H9 (cell line): ENCODE results near the gene PHETA1. TPM values are rescaled to one million over a fixed set of nuclear protein-coding genes. Genes with fewer than 3 reads are reported as not detected.

ENCODE experiments used
- DNase-seq: peaks from one replicate; pipeline ENCODE4 v3.0.0-alpha.2; 2017
- H2AFZ ChIP-seq: one replicate; pipeline ENCODE4 v1.6.1; 2013; ENCODE audit warnings: mild to moderate bottlenecking, low read length, control low read depth, moderate library complexity
- H2AK5ac ChIP-seq: 2 replicates; pipeline ENCODE4 v1.6.1; 2013; ENCODE audit warnings: low read length, control low read depth, mixed read lengths; ENCODE audit not compliant: insufficient read length
- H2BK120ac ChIP-seq: one replicate; pipeline ENCODE4 v1.6.1; 2013; ENCODE audit warnings: low read depth, mild to moderate bottlenecking, low read length, control low read depth, inconsistent platforms; ENCODE audit not compliant: poor library complexity, severe bottlenecking
- H2BK12ac ChIP-seq: 2 replicates; pipeline ENCODE4 v1.6.1; 2013; ENCODE audit warnings: low read length, control low read depth, mixed read lengths, low read depth; ENCODE audit not compliant: insufficient read length
- H2BK15ac ChIP-seq: 2 replicates; pipeline ENCODE4 v1.6.1; 2013; ENCODE audit warnings: low read depth, low read length, control low read depth
- H2BK20ac ChIP-seq: one replicate; pipeline ENCODE4 v1.6.1; 2013; ENCODE audit warnings: low read depth, mild to moderate bottlenecking, low read length, control low read depth, inconsistent platforms; ENCODE audit not compliant: poor library complexity, severe bottlenecking
- H2BK5ac ChIP-seq: 2 replicates; pipeline ENCODE4 v1.6.1; 2013; ENCODE audit warnings: low read length, control low read depth, mixed read lengths; ENCODE audit not compliant: insufficient read length
- H3K14ac ChIP-seq: 2 replicates; pipeline ENCODE4 v1.6.1; 2013; ENCODE audit warnings: low read length, control low read depth; ENCODE audit not compliant: insufficient read depth
- H3K18ac ChIP-seq: 2 replicates; pipeline ENCODE4 v1.6.1; 2013; ENCODE audit warnings: low read depth, mild to moderate bottlenecking, mixed read lengths, low read length, control low read depth; ENCODE audit not compliant: insufficient read length
- H3K23ac ChIP-seq: 2 replicates; pipeline ENCODE4 v1.6.1; 2013; ENCODE audit warnings: low read length, control low read depth, mixed read lengths, low read depth; ENCODE audit not compliant: insufficient read length
- H3K23me2 ChIP-seq: 2 replicates; pipeline ENCODE4 v1.6.1; 2013; ENCODE audit warnings: low read depth, mild to moderate bottlenecking, mixed read lengths, low read length, control low read depth; ENCODE audit not compliant: insufficient read length, poor library complexity, severe bottlenecking
- H3K27ac ChIP-seq: 2 replicates; pipeline ENCODE4 v1.5.1; 2013; ENCODE audit warnings: low read length, control low read depth, mixed read lengths, low read depth; ENCODE audit not compliant: insufficient read length
- H3K27me3 ChIP-seq: 2 replicates; pipeline ENCODE4 v1.6.1; 2013; ENCODE audit warnings: low read length, control low read depth, inconsistent platforms; ENCODE audit not compliant: insufficient read depth
- H3K4ac ChIP-seq: 2 replicates; pipeline ENCODE4 v1.6.1; 2013; ENCODE audit warnings: low read depth, mild to moderate bottlenecking, control low read depth, inconsistent platforms, low read length, moderate library complexity
- H3K4me1 ChIP-seq: 2 replicates; pipeline ENCODE4 v1.6.1; 2013; ENCODE audit warnings: low read length, control low read depth, inconsistent platforms; ENCODE audit not compliant: insufficient read depth
- H3K4me2 ChIP-seq: 2 replicates; pipeline ENCODE4 v1.6.1; 2013; ENCODE audit warnings: low read length, control low read depth, mixed read lengths; ENCODE audit not compliant: insufficient read length, insufficient read depth
- H3K56ac ChIP-seq: 2 replicates; pipeline ENCODE4 v1.6.1; 2013; ENCODE audit warnings: low read depth, mild to moderate bottlenecking, mixed read lengths, low read length, control low read depth; ENCODE audit not compliant: insufficient read length
- H3K79me1 ChIP-seq: 2 replicates; pipeline ENCODE4 v1.6.1; 2013; ENCODE audit warnings: low read depth, mild to moderate bottlenecking, moderate library complexity, low read length, control low read depth, inconsistent platforms; ENCODE audit not compliant: insufficient read depth, poor library complexity, severe bottlenecking
- H3K79me2 ChIP-seq: 2 replicates; pipeline ENCODE4 v1.6.1; 2013; ENCODE audit warnings: low read length, control low read depth, inconsistent platforms; ENCODE audit not compliant: insufficient read depth
- H3K9ac ChIP-seq: 2 replicates; pipeline ENCODE4 v1.6.1; 2013; ENCODE audit warnings: low read length, control low read depth, mixed read lengths; ENCODE audit not compliant: insufficient read length; ENCODE audit errors: extremely low read depth
- H3K9me3 ChIP-seq: one replicate; pipeline ENCODE4 v1.6.1; 2013; ENCODE audit warnings: low read depth, low read length, inconsistent platforms; ENCODE audit not compliant: control insufficient read depth
- H3T11ph ChIP-seq: one replicate; pipeline ENCODE4 v1.6.1; 2013; ENCODE audit warnings: mild to moderate bottlenecking, low read length, control low read depth, inconsistent platforms
- H4K20me1 ChIP-seq: one replicate; pipeline ENCODE4 v1.6.1; 2013; ENCODE audit not compliant: control insufficient read depth, insufficient read length, insufficient read depth
- H4K5ac ChIP-seq: 2 replicates; pipeline ENCODE4 v1.6.1; 2013; ENCODE audit warnings: low read depth, mild to moderate bottlenecking, mixed read lengths, low read length, control low read depth; ENCODE audit not compliant: insufficient read length
- H4K8ac ChIP-seq: replicated peaks from 2 replicates; pipeline ENCODE4 v1.6.1; 2013; ENCODE audit warnings: low read length, control low read depth, mixed read lengths, low read depth; ENCODE audit not compliant: insufficient read length
- H4K91ac ChIP-seq: 2 replicates; pipeline ENCODE4 v1.6.1; 2013; ENCODE audit warnings: low read depth, mild to moderate bottlenecking, moderate library complexity, mixed read lengths, low read length, control low read depth; ENCODE audit not compliant: insufficient read length
- H3K27ac Mint-ChIP-seq, 3 experiments: 2 replicates in 2 of 3; 3 replicates in 1 of 3; pipeline ENCODE4 v1.8.0; 2020 to 2021; ENCODE audit warnings: mixed read lengths in 3 of 3, mild to moderate bottlenecking in 1 of 3, moderate library complexity in 1 of 3
- H3K27me3 Mint-ChIP-seq: 2 replicates; pipeline ENCODE4 v1.8.0; 2021; ENCODE audit warnings: low read depth, mild to moderate bottlenecking, moderate library complexity, mixed read lengths
- H3K36me3 Mint-ChIP-seq, 3 experiments: 2 replicates in 2 of 3; 3 replicates in 1 of 3; pipeline ENCODE4 v1.8.0; 2020 to 2021; ENCODE audit warnings: low read depth in 3 of 3, mixed read lengths in 3 of 3; ENCODE audit not compliant: insufficient read depth in 1 of 3
- H3K4me1 Mint-ChIP-seq, 2 experiments: 2 replicates each; pipeline ENCODE4 v1.8.0; 2020; ENCODE audit warnings: mixed read lengths in 2 of 2
- H3K4me3 Mint-ChIP-seq, 2 experiments: 2 replicates in 1 of 2; 3 replicates in 1 of 2; pipeline ENCODE4 v1.8.0; 2020 to 2021; ENCODE audit warnings: mild to moderate bottlenecking in 2 of 2, mixed read lengths in 2 of 2, moderate library complexity in 1 of 2
- H3K9me3 Mint-ChIP-seq, 2 experiments: 2 replicates in 1 of 2; 3 replicates in 1 of 2; pipeline ENCODE4 v1.8.0; 2020; ENCODE audit warnings: mild to moderate bottlenecking in 2 of 2, mixed read lengths in 2 of 2, moderate library complexity in 1 of 2
- WGBS: extraction: QIAGEN DNeasy Blood & Tissue Kit; methylation state at CpG from one replicate; pipeline ENCODE4 v1.1.7; 2013; ENCODE audit warnings: missing lambda C conversion rate, low lambda C conversion rate, mixed read lengths; ENCODE audit not compliant: insufficient read length; ENCODE audit errors: extremely low coverage; 5-methylcytosine and 5-hydroxymethylcytosine counted together
- total RNA-seq: library from RNA; stranded (reverse); gene quantifications from 2 replicates; pipeline ENCODE4 v1.2.1, GENCODE V29; 2021
- TF ChIP-seq, protein P1 (sequence below): fragments of 200-600 bp; sonication (generic); conservative IDR thresholded peaks from 3 replicates; pipeline ENCODE4 v1.8.0; 2021; ENCODE audit warnings: antibody characterized with exemption, mild to moderate bottlenecking

The PHETA1 gene
- total RNA-seq, 1 experiment from 2014 or later = 13.1 TPM

DNA sequence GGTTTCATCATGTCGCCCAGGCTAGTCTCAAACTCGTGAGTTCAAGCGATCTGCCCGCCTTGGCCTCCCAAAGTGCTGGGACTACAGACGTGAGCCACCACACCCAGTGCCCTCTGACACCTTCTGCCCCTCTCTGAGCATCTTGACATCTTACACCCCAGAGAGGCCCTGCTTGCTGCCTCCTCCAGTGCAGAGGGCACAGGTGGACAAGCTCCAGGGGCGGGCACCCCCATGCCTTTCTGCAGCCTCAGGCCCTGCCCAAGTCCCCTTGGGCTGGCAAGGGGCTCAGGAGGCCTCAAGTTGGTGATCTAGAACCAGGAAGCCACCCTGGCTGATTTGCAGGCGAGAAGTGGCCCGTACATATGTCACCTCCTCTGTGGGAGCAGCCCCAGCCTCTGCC lies 25.6 kb upstream of the PHETA1 start:
- H3K27me3 Mint-ChIP-seq = no peaks in the 10 kb centered on the region; the same call in 1 of the 2 replicates
- H3K56ac ChIP-seq = no peak overlapping the region
- no peak overlapping the region for H3K27ac ChIP-seq
- WGBS = no CpG with 5 or more reads among the region's 8 CpGs
- H3K23ac ChIP-seq = no peak overlapping the region
- DNase-seq = no peak
- H4K8ac ChIP-seq = no peak overlapping the region
- no peak overlapping the region for H2BK120ac ChIP-seq
- no peak overlapping the region for H3K9ac ChIP-seq
- no peak overlapping the region for H3K4ac ChIP-seq
- no peaks in the 10 kb centered on the region for H3K27me3 ChIP-seq
- no peaks in the 10 kb centered on the region for H3K79me1 ChIP-seq
- no peak overlapping the region for H3K27ac Mint-ChIP-seq
- H4K20me1 ChIP-seq = no peaks in the 10 kb centered on the region
- H3K36me3 Mint-ChIP-seq = no peaks in the 10 kb centered on the region
- H3K23me2 ChIP-seq = no peaks in the 10 kb centered on the region
- no peak overlapping the region for H2BK5ac ChIP-seq
- H3K79me2 ChIP-seq = no peaks in the 10 kb centered on the region
- no peak overlapping the region for H3K18ac ChIP-seq
- peaks cover 0 to 2% of the 10 kb centered on the region in 2 experiments; a peak in 1 of 4 replicates for H3K4me1 Mint-ChIP-seq
- no peak overlapping the region for H2AK5ac ChIP-seq
- no peak overlapping the region for H2BK12ac ChIP-seq
- TF ChIP-seq, protein P1, sequence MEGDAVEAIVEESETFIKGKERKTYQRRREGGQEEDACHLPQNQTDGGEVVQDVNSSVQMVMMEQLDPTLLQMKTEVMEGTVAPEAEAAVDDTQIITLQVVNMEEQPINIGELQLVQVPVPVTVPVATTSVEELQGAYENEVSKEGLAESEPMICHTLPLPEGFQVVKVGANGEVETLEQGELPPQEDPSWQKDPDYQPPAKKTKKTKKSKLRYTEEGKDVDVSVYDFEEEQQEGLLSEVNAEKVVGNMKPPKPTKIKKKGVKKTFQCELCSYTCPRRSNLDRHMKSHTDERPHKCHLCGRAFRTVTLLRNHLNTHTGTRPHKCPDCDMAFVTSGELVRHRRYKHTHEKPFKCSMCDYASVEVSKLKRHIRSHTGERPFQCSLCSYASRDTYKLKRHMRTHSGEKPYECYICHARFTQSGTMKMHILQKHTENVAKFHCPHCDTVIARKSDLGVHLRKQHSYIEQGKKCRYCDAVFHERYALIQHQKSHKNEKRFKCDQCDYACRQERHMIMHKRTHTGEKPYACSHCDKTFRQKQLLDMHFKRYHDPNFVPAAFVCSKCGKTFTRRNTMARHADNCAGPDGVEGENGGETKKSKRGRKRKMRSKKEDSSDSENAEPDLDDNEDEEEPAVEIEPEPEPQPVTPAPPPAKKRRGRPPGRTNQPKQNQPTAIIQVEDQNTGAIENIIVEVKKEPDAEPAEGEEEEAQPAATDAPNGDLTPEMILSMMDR = no peak
- no peak overlapping the region for H2BK20ac ChIP-seq
- no peak overlapping the region for H4K91ac ChIP-seq
- H3K4me2 ChIP-seq = no peak overlapping the region
- no peaks in the 10 kb centered on the region for H3K4me1 ChIP-seq
- H2BK15ac ChIP-seq = no peak overlapping the region
- H3K4me3 Mint-ChIP-seq = no peak overlapping the region
- H3T11ph ChIP-seq = no peak overlapping the region
- H4K5ac ChIP-seq = no peak overlapping the region
- no peaks in the 10 kb centered on the region for H3K9me3 Mint-ChIP-seq
- no peaks in the 10 kb centered on the region for H3K9me3 ChIP-seq
- H3K14ac ChIP-seq = no peak overlapping the region
- H2AFZ ChIP-seq = no peak overlapping the region
